ENCODE data around the gene KATNB1. TPM values are rescaled to one million over a fixed set of nuclear protein-coding genes. Genes with fewer than 3 reads are reported as not detected.
"Not testable (repeated sequence)": the region's sequence is repeated elsewhere in the genome, so short reads cannot be mapped to it uniquely, and the experiment has no call there.

KATNB1 gene
- total RNA-seq, 4 donors from 2014 or later: 6.4 to 21.5 (median 11.1) TPM

GRCh38 chr16:57794849-57795430 is 59.4 kb downstream of the KATNB1 start:
- WGBS, 2 donors (ENCODE audit: low coverage in 1 of 2): 83 to 100% methylated on average over 1 to 6 of the region's 18 CpGs
- Histone ChIP-seq H3K27me3 (no peaks in the 10 kb centered on the region), H3K36me3 (peaks cover 0 to 71% of the 10 kb centered on the region in 2 donors), H3K4me1 (peaks cover 0 to 27% (median 9%) of the 10 kb centered on the region in 3 donors), H3K27ac (no peak overlapping the region), H3K4me3 (no peak overlapping the region), H3K9me3 (no peaks in the 10 kb centered on the region)
- ATAC-seq: no peak
- no peak for TF ChIP-seq POLR2A (IDR thresholded peaks at IDR 0.05)
- TF ChIP-seq EP300 (IDR thresholded peaks at IDR 0.05): no peak
- no peak for TF ChIP-seq POLR2AphosphoS5 (IDR thresholded peaks at IDR 0.05)
- TF ChIP-seq, protein P1, sequence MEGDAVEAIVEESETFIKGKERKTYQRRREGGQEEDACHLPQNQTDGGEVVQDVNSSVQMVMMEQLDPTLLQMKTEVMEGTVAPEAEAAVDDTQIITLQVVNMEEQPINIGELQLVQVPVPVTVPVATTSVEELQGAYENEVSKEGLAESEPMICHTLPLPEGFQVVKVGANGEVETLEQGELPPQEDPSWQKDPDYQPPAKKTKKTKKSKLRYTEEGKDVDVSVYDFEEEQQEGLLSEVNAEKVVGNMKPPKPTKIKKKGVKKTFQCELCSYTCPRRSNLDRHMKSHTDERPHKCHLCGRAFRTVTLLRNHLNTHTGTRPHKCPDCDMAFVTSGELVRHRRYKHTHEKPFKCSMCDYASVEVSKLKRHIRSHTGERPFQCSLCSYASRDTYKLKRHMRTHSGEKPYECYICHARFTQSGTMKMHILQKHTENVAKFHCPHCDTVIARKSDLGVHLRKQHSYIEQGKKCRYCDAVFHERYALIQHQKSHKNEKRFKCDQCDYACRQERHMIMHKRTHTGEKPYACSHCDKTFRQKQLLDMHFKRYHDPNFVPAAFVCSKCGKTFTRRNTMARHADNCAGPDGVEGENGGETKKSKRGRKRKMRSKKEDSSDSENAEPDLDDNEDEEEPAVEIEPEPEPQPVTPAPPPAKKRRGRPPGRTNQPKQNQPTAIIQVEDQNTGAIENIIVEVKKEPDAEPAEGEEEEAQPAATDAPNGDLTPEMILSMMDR (IDR thresholded peaks at IDR 0.05): no peak

- no peak overlapping the region for H3K27ac ChIP-seq
- H3K4me1 ChIP-seq: peaks cover 0 to 32% (median 14%) of the 10 kb centered on the region in 3 donors
- 75 to 80% methylated on average over 2 to 3 of the region's 9 CpGs for WGBS, 2 donors (ENCODE audit: low coverage in 1 of 2)
- peaks cover 0 to 67% of the 10 kb centered on the region in 2 donors for H3K36me3 ChIP-seq
- TF ChIP-seq EP300 (IDR thresholded peaks at IDR 0.05): no peak
- TF ChIP-seq POLR2AphosphoS5 (IDR thresholded peaks at IDR 0.05): no peak
- TF ChIP-seq, protein P1 (IDR thresholded peaks at IDR 0.05): peak in 3 of 4 experiments; percentile 18 to 47 (median 46)
- H3K4me3 ChIP-seq: no peak overlapping the region
- ATAC-seq: no peak
- H3K27me3 ChIP-seq: no peaks in the 10 kb centered on the region
- no peaks in the 10 kb centered on the region for H3K9me3 ChIP-seq
Observed at GRCh38 chr16:57795431-57795878, 59.9 kb downstream of the KATNB1 start.

- WGBS, 2 donors (ENCODE audit: low coverage in 1 of 2): 80 to 86% methylated on average over 1 to 2 of the region's 5 CpGs
- not testable (repeated sequence) for ATAC-seq, H3K9me3 ChIP-seq, H3K27ac ChIP-seq, H3K4me3 ChIP-seq, H3K27me3 ChIP-seq
- Histone ChIP-seq H3K4me1 (peaks cover 0 to 35% (median 19%) of the 10 kb centered on the region in 3 donors), H3K36me3 (peaks cover 0 to 61% of the 10 kb centered on the region in 2 donors)
Observed at GRCh38 chr16:57796014-57796413, 60.4 kb downstream of the KATNB1 start.

DNA sequence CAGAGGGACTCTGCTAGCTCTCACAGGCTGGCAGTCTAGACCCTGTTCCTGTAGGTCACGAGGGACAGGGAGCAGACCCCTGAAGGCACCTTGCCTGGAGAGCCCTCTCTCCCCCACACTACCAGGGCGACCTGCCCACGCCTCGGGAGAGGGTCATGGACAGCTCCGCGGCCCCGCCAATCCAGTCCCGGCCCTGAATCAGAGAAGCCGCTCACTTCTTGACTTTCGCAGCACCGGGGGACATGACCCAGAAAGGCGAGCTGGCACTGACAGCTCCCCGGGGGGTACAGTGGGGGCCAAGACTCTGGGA is 61.6 kb downstream of the KATNB1 start:
- no peak for TF ChIP-seq POLR2A (IDR thresholded peaks at IDR 0.05)
- TF ChIP-seq, protein P1 (IDR thresholded peaks at IDR 0.05): no peak
- no peak for TF ChIP-seq POLR2AphosphoS5 (IDR thresholded peaks at IDR 0.05)
- TF ChIP-seq EP300 (IDR thresholded peaks at IDR 0.05): no peak
- 80% methylated on average over 2 of the region's 13 CpGs; no CpG with 5 or more reads in 1 of the 2 donors for WGBS, 2 donors (ENCODE audit: low coverage in 1 of 2)
- Histone ChIP-seq H3K9me3 (no peaks in the 10 kb centered on the region), H3K36me3 (peaks cover 0 to 50% of the 10 kb centered on the region in 2 donors), H3K27me3 (no peaks in the 10 kb centered on the region), H3K4me3 (no peak overlapping the region), H3K27ac (no peak overlapping the region), H3K4me1 (peaks cover 0 to 36% (median 17%) of the 10 kb centered on the region in 3 donors)
- ATAC-seq: no peak

GRCh38 chr16:57797526-57798266 is 62.1 kb downstream of the KATNB1 start:
- no peak overlapping the region for H3K4me3 ChIP-seq
- TF ChIP-seq POLR2A (IDR thresholded peaks at IDR 0.05): no peak
- TF ChIP-seq, protein P1 (IDR thresholded peaks at IDR 0.05): no peak
- TF ChIP-seq POLR2AphosphoS5 (IDR thresholded peaks at IDR 0.05): no peak
- no peak for TF ChIP-seq EP300 (IDR thresholded peaks at IDR 0.05)
- ATAC-seq: no peak
- H3K36me3 ChIP-seq: peaks cover 0 to 45% of the 10 kb centered on the region in 2 donors
- no peaks in the 10 kb centered on the region for H3K27me3 ChIP-seq
- no peaks in the 10 kb centered on the region for H3K9me3 ChIP-seq
- 33 to 81% methylated on average over 1 to 12 of the region's 42 CpGs for WGBS, 2 donors (ENCODE audit: low coverage in 1 of 2)
- peaks cover 0 to 40% (median 18%) of the 10 kb centered on the region in 3 donors for H3K4me1 ChIP-seq
- H3K27ac ChIP-seq: no peak overlapping the region
